ENCODE measurements around the gene MEF2D. TPM values are rescaled to one million over a fixed set of nuclear protein-coding genes. Genes with fewer than 3 reads are reported as not detected.
A peak's percentile ranks its signal among the peaks of the same experiment; 100 is the strongest.

Gene MEF2D
- total and polyA plus RNA-seq, 3 donors from 2014 or later, result 34.4 to 113 (median 96.8) TPM

DNA sequence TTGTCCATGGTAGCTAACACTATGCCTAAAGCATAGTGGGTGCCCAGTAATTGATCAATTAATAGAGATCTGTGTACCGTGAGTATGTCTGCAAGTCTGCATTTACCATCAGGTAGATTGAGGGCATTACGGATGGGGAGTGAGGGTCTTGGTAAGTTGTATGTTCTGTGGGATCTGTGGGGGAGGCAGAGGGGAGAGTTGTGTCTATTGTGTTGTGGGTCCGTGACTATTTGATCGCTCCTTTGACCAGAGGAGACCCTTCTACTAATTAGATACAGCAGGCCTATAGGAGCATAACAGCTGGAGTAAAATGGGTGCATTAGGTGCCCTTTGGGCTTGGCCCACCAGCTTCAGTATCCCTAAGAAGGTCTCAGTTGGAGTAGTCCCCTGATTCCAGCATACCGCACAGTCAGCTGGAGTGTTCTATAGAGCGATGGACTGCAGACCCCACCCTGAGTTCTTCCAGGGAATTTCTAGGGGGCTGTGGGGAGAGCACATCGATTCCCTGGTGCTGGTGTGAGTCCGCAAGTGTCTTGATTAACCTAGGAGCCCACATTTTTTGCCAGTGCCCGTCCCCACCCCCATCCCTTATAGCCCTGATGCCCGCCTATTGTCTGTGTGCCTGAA is 75.7 kb downstream of the MEF2D start:
- no peak overlapping the region for H3K4me3 ChIP-seq
- H3K36me3 ChIP-seq (ENCODE audit: low read depth, missing control alignments), result no peaks in the 10 kb centered on the region
- TF ChIP-seq, protein P1, sequence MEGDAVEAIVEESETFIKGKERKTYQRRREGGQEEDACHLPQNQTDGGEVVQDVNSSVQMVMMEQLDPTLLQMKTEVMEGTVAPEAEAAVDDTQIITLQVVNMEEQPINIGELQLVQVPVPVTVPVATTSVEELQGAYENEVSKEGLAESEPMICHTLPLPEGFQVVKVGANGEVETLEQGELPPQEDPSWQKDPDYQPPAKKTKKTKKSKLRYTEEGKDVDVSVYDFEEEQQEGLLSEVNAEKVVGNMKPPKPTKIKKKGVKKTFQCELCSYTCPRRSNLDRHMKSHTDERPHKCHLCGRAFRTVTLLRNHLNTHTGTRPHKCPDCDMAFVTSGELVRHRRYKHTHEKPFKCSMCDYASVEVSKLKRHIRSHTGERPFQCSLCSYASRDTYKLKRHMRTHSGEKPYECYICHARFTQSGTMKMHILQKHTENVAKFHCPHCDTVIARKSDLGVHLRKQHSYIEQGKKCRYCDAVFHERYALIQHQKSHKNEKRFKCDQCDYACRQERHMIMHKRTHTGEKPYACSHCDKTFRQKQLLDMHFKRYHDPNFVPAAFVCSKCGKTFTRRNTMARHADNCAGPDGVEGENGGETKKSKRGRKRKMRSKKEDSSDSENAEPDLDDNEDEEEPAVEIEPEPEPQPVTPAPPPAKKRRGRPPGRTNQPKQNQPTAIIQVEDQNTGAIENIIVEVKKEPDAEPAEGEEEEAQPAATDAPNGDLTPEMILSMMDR (IDR thresholded peaks at IDR 0.05), result no peak
- TF ChIP-seq POLR2A (IDR thresholded peaks at IDR 0.05), result no peak
- 70 to 73% methylated on average over 10 of the region's 10 CpGs for WGBS, 2 donors
- H3K9me3 ChIP-seq, result no peaks in the 10 kb centered on the region
- no peaks in the 10 kb centered on the region for H3K27me3 ChIP-seq
- no peak overlapping the region for H3K27ac ChIP-seq
- intact Hi-C loops (cut with DNase I; ENCODE audit: low total_unique reads), result no loop called here
- H3K4me1 ChIP-seq, result peaks cover 19% of the 10 kb centered on the region
- no peak for DNase-seq

DNA sequence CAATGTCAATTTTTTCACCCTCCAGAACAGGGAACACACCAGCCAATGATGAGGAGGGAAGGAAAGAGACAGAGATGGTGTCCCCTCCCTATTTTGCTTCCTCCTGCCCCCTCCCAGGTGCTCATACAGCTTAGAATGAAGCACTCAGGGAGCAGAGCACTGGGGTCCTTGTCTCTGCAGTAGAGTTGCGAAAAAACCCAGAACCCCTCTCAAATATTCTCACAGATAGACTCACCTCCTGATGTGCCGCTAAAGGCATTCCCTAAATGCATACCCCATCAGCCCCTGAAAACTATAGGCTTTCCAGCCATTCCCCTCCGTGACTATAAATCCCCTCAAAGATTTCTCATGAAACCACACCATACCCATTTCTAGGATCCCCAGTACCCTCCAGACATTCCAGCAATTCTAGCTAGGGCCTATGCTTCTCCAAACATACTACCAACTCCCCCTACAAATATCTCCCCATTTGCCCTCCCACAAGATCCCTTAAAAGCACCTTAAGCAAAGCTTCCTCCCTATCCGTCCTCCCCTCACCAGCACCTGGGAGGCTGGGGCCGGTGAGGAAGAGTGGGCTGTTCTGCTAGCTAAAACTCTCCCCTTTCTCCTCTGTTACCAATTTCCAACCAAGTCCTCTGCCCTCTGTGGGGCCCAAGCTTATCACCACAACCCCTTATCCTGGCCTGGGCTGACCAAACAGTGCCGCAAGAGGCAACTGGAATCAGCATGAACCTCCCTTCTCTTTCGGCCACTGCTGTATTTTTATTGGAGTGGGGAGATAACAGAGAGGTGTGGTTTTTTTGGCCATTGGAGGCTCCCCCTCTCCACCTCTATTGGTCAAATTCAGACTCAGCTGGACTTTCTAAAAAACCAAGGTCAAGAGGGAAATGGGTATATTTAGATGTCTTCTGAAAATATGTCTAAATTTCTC is 76.9 kb downstream of the MEF2D start:
- no peak for TF ChIP-seq POLR2A (IDR thresholded peaks at IDR 0.05)
- TF ChIP-seq, protein P1 (IDR thresholded peaks at IDR 0.05), result no peak
- 50 to 63% methylated on average over 7 of the region's 7 CpGs for whole genome bisulfite sequencing, 2 donors
- DNase-seq, result no peak
- Histone ChIP-seq H3K27me3 (no peaks in the 10 kb centered on the region), H3K4me3 (no peak overlapping the region), H3K36me3 (ENCODE audit: low read depth, missing control alignments) (no peaks in the 10 kb centered on the region), H3K4me1 (peaks cover 19% of the 10 kb centered on the region), H3K27ac (no peak overlapping the region), H3K9me3 (no peaks in the 10 kb centered on the region)
- intact Hi-C loops (cut with DNase I; ENCODE audit: low total_unique reads), result no loop called here

DNA sequence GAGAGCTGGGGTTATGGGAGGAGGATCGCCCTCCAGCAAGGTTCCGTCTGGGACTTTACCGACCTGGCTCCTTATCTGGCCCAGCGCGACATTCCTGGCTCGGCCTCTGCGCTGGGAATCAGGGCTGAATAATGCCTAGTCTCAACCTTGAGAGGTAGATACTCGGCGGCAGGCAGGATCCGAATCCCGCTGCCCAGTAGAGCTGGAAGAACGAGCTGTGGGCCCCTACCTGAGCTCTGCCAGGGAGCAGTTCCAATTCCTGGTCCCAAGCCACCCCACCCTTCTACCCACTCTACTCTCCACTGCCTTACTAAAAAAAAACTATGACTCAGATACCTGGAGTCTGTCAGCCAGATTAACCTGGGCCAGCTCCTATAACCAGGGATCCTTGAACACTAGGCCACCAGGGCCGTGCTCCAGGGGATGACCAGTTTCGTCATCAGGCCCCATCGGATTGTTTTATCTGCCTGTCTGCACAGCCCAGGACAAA is 77.9 kb downstream of the MEF2D start:
- no peak overlapping the region for H3K4me3 ChIP-seq
- no peak for DNase-seq
- intact Hi-C loops (cut with DNase I; ENCODE audit: low total_unique reads), result no loop called here
- WGBS, 2 donors, result 27 to 37% methylated on average over 3 to 15 of the region's 15 CpGs
- peaks cover 19% of the 10 kb centered on the region for H3K4me1 ChIP-seq
- H3K27ac ChIP-seq, result no peak overlapping the region
- TF ChIP-seq POLR2A (IDR thresholded peaks at IDR 0.05), result no peak
- TF ChIP-seq, protein P1 (IDR thresholded peaks at IDR 0.05), result no peak
- no peaks in the 10 kb centered on the region for H3K9me3 ChIP-seq
- H3K27me3 ChIP-seq, result no peaks in the 10 kb centered on the region
- H3K36me3 ChIP-seq (ENCODE audit: low read depth, missing control alignments), result no peaks in the 10 kb centered on the region

DNA sequence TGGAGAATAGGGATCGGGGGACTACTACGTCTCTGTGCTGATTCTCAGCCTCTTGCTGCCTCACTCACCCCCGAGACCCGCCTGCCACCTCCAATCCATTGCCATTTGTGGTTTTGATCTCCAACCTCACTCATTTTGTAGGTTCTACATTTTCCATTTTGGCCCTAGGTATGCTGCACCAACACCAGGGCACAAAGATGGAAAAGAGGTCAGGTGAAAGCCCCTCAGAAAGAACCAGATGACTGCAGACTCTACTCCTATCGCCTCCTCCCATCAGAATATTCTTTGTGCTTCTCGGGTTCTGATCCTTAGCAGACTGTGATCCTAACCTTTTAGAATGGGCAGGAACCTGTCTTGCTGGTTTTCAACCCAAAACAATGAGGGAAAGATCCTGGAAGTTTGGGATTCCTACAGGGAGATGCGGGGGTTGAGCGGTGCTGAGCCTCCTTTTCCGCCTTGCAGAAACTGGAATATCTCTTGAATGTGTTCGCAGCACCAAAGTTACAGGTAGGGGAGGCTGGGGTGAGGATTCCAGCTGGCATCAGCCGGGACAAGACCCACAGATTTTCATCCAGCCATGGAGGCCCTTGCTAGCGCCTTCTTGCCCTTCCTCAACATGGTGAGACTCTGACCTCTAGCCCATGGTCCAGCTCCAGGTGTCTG is 78.5 kb downstream of the MEF2D start:
- H3K36me3 ChIP-seq (ENCODE audit: low read depth, missing control alignments), result no peaks in the 10 kb centered on the region
- DNase-seq, result no peak
- WGBS, 2 donors, result 11 to 18% methylated on average over 11 to 12 of the region's 12 CpGs
- H3K4me1 ChIP-seq, result peaks cover 19% of the 10 kb centered on the region
- no peak overlapping the region for H3K27ac ChIP-seq
- peak overlapping the region; percentile 21 to 35 for H3K4me3 ChIP-seq
- TF ChIP-seq, protein P1 (IDR thresholded peaks at IDR 0.05), result no peak
- no peak for TF ChIP-seq POLR2A (IDR thresholded peaks at IDR 0.05)
- intact Hi-C loops (cut with DNase I; ENCODE audit: low total_unique reads), result no loop called here
- no peaks in the 10 kb centered on the region for H3K27me3 ChIP-seq
- no peaks in the 10 kb centered on the region for H3K9me3 ChIP-seq

Measured in testis (tissue), 3 donors.